ENCODE measurements around the gene HOXD10.

The HOXD10 gene

GRCh38 chr2:176107731-176108181, 8.8 kb upstream of the HOXD10 start:
- no peak for DNase-seq (ENCODE audit: low read depth in 2 of 2)

GRCh38 chr2:176109192-176109901, 7.2 kb upstream of the HOXD10 start:
- no peak for DNase-seq (ENCODE audit: low read depth in 2 of 2)

- no peak for DNase-seq (ENCODE audit: low read depth in 2 of 2)
Measured at GRCh38 chr2:176109946-176110345, 6.6 kb upstream of the HOXD10 start.

- DNase-seq (ENCODE audit: low read depth in 2 of 2) = no peak
Measured at GRCh38 chr2:176110415-176111308, 5.9 kb upstream of the HOXD10 start.

GRCh38 chr2:176111309-176111663, 5.3 kb upstream of the HOXD10 start:
- DNase-seq (ENCODE audit: low read depth in 2 of 2) = no peak

GRCh38 chr2:176111846-176112374, 4.7 kb upstream of the HOXD10 start:
- no peak for DNase-seq (ENCODE audit: low read depth in 2 of 2)

- no peak for DNase-seq (ENCODE audit: low read depth in 2 of 2)
Measured at GRCh38 chr2:176112375-176113302, 3.9 kb upstream of the HOXD10 start.

GRCh38 chr2:176114120-176114929, 2.3 kb upstream of the HOXD10 start:
- no peak for DNase-seq (ENCODE audit: low read depth in 2 of 2)

GRCh38 chr2:176114930-176115625, 1.5 kb upstream of the HOXD10 start:
- no peak for DNase-seq (ENCODE audit: low read depth in 2 of 2)

- DNase-seq (ENCODE audit: low read depth in 2 of 2) = no peak
Measured at GRCh38 chr2:176117162-176117822, 714 bp downstream of the HOXD10 start.

GRCh38 chr2:176117823-176118371, 1.3 kb downstream of the HOXD10 start:
- DNase-seq (ENCODE audit: low read depth in 2 of 2) = no peak

- no peak for DNase-seq (ENCODE audit: low read depth in 2 of 2)
Measured at GRCh38 chr2:176118601-176119339, 2.2 kb downstream of the HOXD10 start.

- no peak for DNase-seq (ENCODE audit: low read depth in 2 of 2)
Measured at GRCh38 chr2:176120364-176121189, 4.0 kb downstream of the HOXD10 start.

- no peak for DNase-seq (ENCODE audit: low read depth in 2 of 2)
Measured at GRCh38 chr2:176121190-176122051, 4.8 kb downstream of the HOXD10 start.

GRCh38 chr2:176122052-176122682, 5.6 kb downstream of the HOXD10 start:
- no peak for DNase-seq (ENCODE audit: low read depth in 2 of 2)

- no peak for DNase-seq (ENCODE audit: low read depth in 2 of 2)
Measured at GRCh38 chr2:176122683-176123410, 6.3 kb downstream of the HOXD10 start, which contains the start of gene HOXD9. Gene HOXD9, plus strand, starts transcription at chr2:176122719. Its CDS starts 50 bp downstream, at chr2:176122769.

All from stimulated activated CD8-positive, alpha-beta memory T cell treated with anti-CD3 and anti-CD28 coated beads, Interleukin-7, amount 100 ng/mL, for 1 hour (primary cell).